K562 (cell line): ENCODE data around the gene XAB2. TPM values are rescaled to one million over a fixed set of nuclear protein-coding genes. Genes with fewer than 3 reads are reported as not detected.

Experiments used
- ATAC-seq: fragments of 200-7000 bp; cut with Tn5 transposase; 3 replicates; pipeline ENCODE4 v1.9.1; 2020; ENCODE audit warnings: moderate library complexity
- BruUV-seq: library from RNA; stranded (reverse); fragments of 400-500 nt; replicated peaks from 2 replicates; lab custom pipeline; 2021; lab: Mats Ljungman, UMichigan
- CTCF ChIA-PET: fragments of 300-600 bp; formaldehyde crosslinking; extraction: SDS; loops from one replicate; lab custom pipeline; 2021; ENCODE audit warnings: low intra/inter-chr PET ratio; lab: Yijun Ruan, JAX
- POLR2A ChIA-PET: fragments of 300-600, 350-650 bp; sonication (Branson Sonifier 250); formaldehyde crosslinking; extraction: SDS; loops from one replicate; lab custom pipeline; 2021; ENCODE audit warnings: antibody characterized with exemption, inconsistent platforms; lab: Yijun Ruan, JAX
- DNase-seq, 4 experiments: peaks; one replicate each; pipeline versions ENCODE4 v3.0.0 to v3.0.0-alpha.2; 2011 to 2018; ENCODE audit warnings: low spot score in 3 of 4, mixed read lengths in 3 of 4; ENCODE audit errors: extremely low read depth in 1 of 4
- FAIRE-seq: peaks from 2 replicates; lab custom pipeline; 2011; peaks lifted over from hg19 to GRCh38; lab: Jason Lieb, UNC
- H2AFZ ChIP-seq: 2 replicates; pipeline ENCODE4 v1.6.0; 2011; ENCODE audit warnings: low read depth, low read length, control low read depth, inconsistent platforms
- H3K27ac ChIP-seq: fragments of 200-600 bp; 3 replicates; pipeline ENCODE4 v1.8.0; 2011; ENCODE audit warnings: low read depth, mild to moderate bottlenecking, control low read depth, inconsistent platforms, low read length, moderate library complexity, mixed read lengths; ENCODE audit errors: extremely low read depth
- H3K27me3 ChIP-seq, 2 experiments: fragments of 300-600 bp in 1 of 2; 2 replicates in 1 of 2; 3 replicates in 1 of 2; pipeline versions ENCODE4 v1.6.0 to v1.8.0; 2011; ENCODE audit warnings: inconsistent platforms in 2 of 2, low read length in 2 of 2, mild to moderate bottlenecking in 1 of 2, mixed read lengths in 1 of 2, moderate library complexity in 1 of 2; ENCODE audit not compliant: control insufficient read depth in 2 of 2, insufficient read depth in 2 of 2
- H3K36me3 ChIP-seq: fragments of 300-600 bp; 3 replicates; pipeline ENCODE4 v1.8.0; 2011; ENCODE audit warnings: mild to moderate bottlenecking, low read length, inconsistent platforms; ENCODE audit not compliant: control insufficient read depth, insufficient read depth
- H3K4me1 ChIP-seq, 2 experiments: fragments of 200-600 bp in 1 of 2; replicated peaks in 1 of 2; 2 replicates in 1 of 2; 3 replicates in 1 of 2; pipeline versions ENCODE4 v1.5.1 to v1.8.0; 2011; ENCODE audit warnings: inconsistent platforms in 2 of 2, low read length in 2 of 2, mild to moderate bottlenecking in 1 of 2, mixed read lengths in 1 of 2, moderate library complexity in 1 of 2; ENCODE audit not compliant: control insufficient read depth in 2 of 2, insufficient read depth in 2 of 2
- H3K4me2 ChIP-seq: 2 replicates; pipeline ENCODE4 v1.6.1; 2011; ENCODE audit warnings: low read length, control low read depth, inconsistent platforms, mixed read lengths; ENCODE audit not compliant: insufficient read depth
- H3K4me3 ChIP-seq: fragments of 200-600 bp; sonication (generic), shearing (Covaris generic); 2 replicates; pipeline ENCODE4 v1.5.1; 2016; ENCODE audit warnings: control low read depth, inconsistent platforms
- H3K79me2 ChIP-seq: fragments of 200-600 bp; 3 replicates; pipeline ENCODE4 v1.8.0; 2011; ENCODE audit warnings: low read length, inconsistent platforms; ENCODE audit not compliant: control insufficient read depth, insufficient read depth
- H3K9ac ChIP-seq, 2 experiments: 2 replicates each; pipeline versions ENCODE4 v1.6.0 to v1.6.1; 2011; ENCODE audit warnings: low read depth in 2 of 2, low read length in 2 of 2, control low read depth in 1 of 2, inconsistent platforms in 1 of 2, mild to moderate bottlenecking in 1 of 2, mixed read lengths in 1 of 2; ENCODE audit not compliant: insufficient read depth in 1 of 2
- H3K9me1 ChIP-seq: one replicate; pipeline ENCODE4 v1.6.0; 2011; ENCODE audit warnings: inconsistent platforms, mild to moderate bottlenecking, low read length, moderate library complexity; ENCODE audit not compliant: control insufficient read depth, insufficient read depth
- H3K9me3 ChIP-seq: replicated peaks from 2 replicates; pipeline ENCODE4 v1.5.1; 2011; ENCODE audit warnings: low read depth, low read length, inconsistent platforms; ENCODE audit not compliant: control insufficient read depth, insufficient read depth
- H4K20me1 ChIP-seq: replicated peaks from 2 replicates; pipeline ENCODE4 v1.6.1; 2011; ENCODE audit warnings: low read length, inconsistent platforms, mixed read lengths; ENCODE audit not compliant: control insufficient read depth, insufficient read depth
- FOXP4 ChIP-seq: sonication (generic); formaldehyde crosslinking; IDR thresholded peaks from 2 replicates; pipeline ENCODE4 v1.8.0; 2022; ENCODE audit warnings: mild to moderate bottlenecking, missing genetic modification reagents, borderline replicate concordance
- POLR2G ChIP-seq: fragments of 200-400 bp; formaldehyde crosslinking; IDR thresholded peaks from 2 replicates; pipeline ENCODE4 v1.6.1; 2017; ENCODE audit warnings: low read depth, mild to moderate bottlenecking, antibody characterized with exemption, low read length, moderate library complexity
- RBFOX2 ChIP-seq: fragments of 200-400 bp; formaldehyde crosslinking; IDR thresholded peaks from 2 replicates; pipeline ENCODE4 v1.6.1; 2017; ENCODE audit warnings: low read depth, mild to moderate bottlenecking, low read length, moderate library complexity
- ZBTB43 ChIP-seq: sonication (generic); formaldehyde crosslinking; IDR thresholded peaks from 2 replicates; pipeline ENCODE4 v1.8.0; 2023; ENCODE audit warnings: mild to moderate bottlenecking, missing genetic modification reagents
- ZNF830 ChIP-seq: fragments of 250-450 bp; sonication (Bioruptor Pico); IDR thresholded peaks from 2 replicates; pipeline ENCODE4 v1.5.0; 2021; ENCODE audit warnings: mild to moderate bottlenecking
- WGBS: fragments of 100-300 bp; shearing (Covaris generic); methylation state at CpG from one replicate; pipeline ENCODE4 v1.1.6; 2016; ENCODE audit warnings: low coverage, mixed read lengths; ENCODE audit not compliant: insufficient coverage; ENCODE audit errors: missing lambda C conversion rate; 5-methylcytosine and 5-hydroxymethylcytosine counted together
- in situ Hi-C: fragments of 300-500 bp; cut with MboI; formaldehyde crosslinking; loops from 4 replicates; pipeline ENCODE4 v1.15.0; 2018; ENCODE audit warnings: inconsistent platforms, mixed read lengths
- intact Hi-C: fragments of 100-400 bp; cut with micrococcal nuclease; formaldehyde crosslinking; loops from 2 replicates; pipeline ENCODE4 v1.14.2; 2022
- polyA plus RNA-seq, 8 experiments: library from polyadenylated mRNA; depleted of rRNA in 4 of 8; stranded (reverse) in 5 of 8; unstranded in 3 of 8; fragments of >200 nt; fragmentation: Nextera tagmentation in 2 of 8; fragmentation: Illumina TruSeq in 1 of 8; extraction: Ambion mirVana in 2 of 8; extraction: Trizol in 1 of 8; gene quantifications; 2 replicates each; pipeline versions ENCODE4 v1.2.1 to v1.2.3, GENCODE V29; 2011 to 2014; ENCODE audit warnings: inconsistent platforms in 1 of 8, missing spikeins in 1 of 8
- total RNA-seq, 7 experiments: library from RNA; depleted of rRNA in 6 of 7; stranded (reverse); fragments of >200 nt in 6 of 7; fragmentation: Illumina TruSeq in 2 of 7; extraction: Trizol in 2 of 7; gene quantifications; 2 replicates each; pipeline versions ENCODE4 v1.2.1 to v1.2.3, GENCODE V29; 2011 to 2021; ENCODE audit warnings: low replicate concordance in 1 of 7
- TF ChIP-seq, protein P1 (sequence below): fragments of 200-400 bp; formaldehyde crosslinking; IDR thresholded peaks from 2 replicates; pipeline ENCODE4 v1.6.1; 2017; ENCODE audit warnings: mild to moderate bottlenecking, low read depth, low read length, moderate library complexity

Gene XAB2
- total and polyA plus RNA-seq, 9 of the 15 experiments (the other 6 are each of a cell fraction or from before 2014, with no cell fraction given): 0.21 to 58.3 (median 20.0) TPM

DNA sequence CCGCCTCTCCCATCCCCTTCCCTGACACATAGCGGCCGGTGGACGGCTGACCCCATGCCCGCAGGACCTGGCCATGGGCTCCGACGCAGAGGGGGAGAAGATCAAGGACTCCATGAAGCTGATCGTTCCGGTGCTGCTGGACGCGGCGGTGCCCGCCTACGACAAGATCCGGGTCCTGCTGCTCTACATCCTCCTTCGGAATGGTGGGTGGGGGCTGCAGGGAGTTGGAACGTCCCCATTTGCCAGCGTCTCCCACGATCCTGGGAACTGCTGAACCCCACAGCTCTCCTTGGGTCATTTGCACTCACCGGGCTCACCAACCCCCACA, 15.2 kb upstream of the XAB2 start:
- Histone ChIP-seq H3K27me3 (no peaks in the 10 kb centered on the region; a peak in 1 of 5 replicates), H3K9me1 (no peaks in the 10 kb centered on the region), H2AFZ (no peak overlapping the region), H3K36me3 (peaks cover 64% of the 10 kb centered on the region; the same call in 2 of the 3 replicates), H4K20me1 (peaks cover 15% of the 10 kb centered on the region), H3K79me2 (peaks cover 11% of the 10 kb centered on the region), H3K4me3 (no peak overlapping the region), H3K4me2 (no peak overlapping the region), H3K9me3 (peaks cover 6% of the 10 kb centered on the region; the same call in 1 of the 2 replicates), H3K4me1 (peaks cover 0 to 61% of the 10 kb centered on the region in 2 experiments; a peak in 4 of 5 replicates), H3K27ac (no peak overlapping the region), H3K9ac (no peak overlapping the region)
- BruUV-seq: no TSS peak
- POLR2A ChIA-PET: interaction anchor here (1.2 to 2.0 kb wide), 2 partner anchors 10 to 15 kb away, joined by 5 to 8 read pairs; partner anchors contain the start of genes PET100 and XAB2
- FAIRE-seq (no peak), ATAC-seq (no peak), DNase-seq (no peak)
- intact Hi-C loops: no loop called here
- in situ Hi-C loops: no loop called here
- 97% methylated on average over 10 of the region's 20 CpGs for WGBS
- CTCF ChIA-PET: no interaction called here
- TF ChIP-seq ZBTB43 (no peak), ZNF830 (CRISPR knock-in tag) (no peak), FOXP4 (CRISPR knock-in tag) (no peak), POLR2G (peak; percentile 37; the same call in 1 of the 2 replicates), RBFOX2 (peak; percentile 19; the same call in 1 of the 2 replicates)
- TF ChIP-seq, protein P1, sequence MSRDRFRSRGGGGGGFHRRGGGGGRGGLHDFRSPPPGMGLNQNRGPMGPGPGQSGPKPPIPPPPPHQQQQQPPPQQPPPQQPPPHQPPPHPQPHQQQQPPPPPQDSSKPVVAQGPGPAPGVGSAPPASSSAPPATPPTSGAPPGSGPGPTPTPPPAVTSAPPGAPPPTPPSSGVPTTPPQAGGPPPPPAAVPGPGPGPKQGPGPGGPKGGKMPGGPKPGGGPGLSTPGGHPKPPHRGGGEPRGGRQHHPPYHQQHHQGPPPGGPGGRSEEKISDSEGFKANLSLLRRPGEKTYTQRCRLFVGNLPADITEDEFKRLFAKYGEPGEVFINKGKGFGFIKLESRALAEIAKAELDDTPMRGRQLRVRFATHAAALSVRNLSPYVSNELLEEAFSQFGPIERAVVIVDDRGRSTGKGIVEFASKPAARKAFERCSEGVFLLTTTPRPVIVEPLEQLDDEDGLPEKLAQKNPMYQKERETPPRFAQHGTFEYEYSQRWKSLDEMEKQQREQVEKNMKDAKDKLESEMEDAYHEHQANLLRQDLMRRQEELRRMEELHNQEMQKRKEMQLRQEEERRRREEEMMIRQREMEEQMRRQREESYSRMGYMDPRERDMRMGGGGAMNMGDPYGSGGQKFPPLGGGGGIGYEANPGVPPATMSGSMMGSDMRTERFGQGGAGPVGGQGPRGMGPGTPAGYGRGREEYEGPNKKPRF: no peak
